ENCODE data around the gene CHRNA3.

The CHRNA3 gene

GRCh38 chr15:78551902-78552301, 68.9 kb downstream of the CHRNA3 start:
- no peak for DNase-seq
- H3K36me3 ChIP-seq (replicated peaks) = peaks cover 37% of the 10 kb centered on the region
- H3K4me3 ChIP-seq (ENCODE audit: low read depth, low read length) = no peak overlapping the region
- no peak overlapping the region for H3K27ac ChIP-seq
- TF ChIP-seq, protein P1, sequence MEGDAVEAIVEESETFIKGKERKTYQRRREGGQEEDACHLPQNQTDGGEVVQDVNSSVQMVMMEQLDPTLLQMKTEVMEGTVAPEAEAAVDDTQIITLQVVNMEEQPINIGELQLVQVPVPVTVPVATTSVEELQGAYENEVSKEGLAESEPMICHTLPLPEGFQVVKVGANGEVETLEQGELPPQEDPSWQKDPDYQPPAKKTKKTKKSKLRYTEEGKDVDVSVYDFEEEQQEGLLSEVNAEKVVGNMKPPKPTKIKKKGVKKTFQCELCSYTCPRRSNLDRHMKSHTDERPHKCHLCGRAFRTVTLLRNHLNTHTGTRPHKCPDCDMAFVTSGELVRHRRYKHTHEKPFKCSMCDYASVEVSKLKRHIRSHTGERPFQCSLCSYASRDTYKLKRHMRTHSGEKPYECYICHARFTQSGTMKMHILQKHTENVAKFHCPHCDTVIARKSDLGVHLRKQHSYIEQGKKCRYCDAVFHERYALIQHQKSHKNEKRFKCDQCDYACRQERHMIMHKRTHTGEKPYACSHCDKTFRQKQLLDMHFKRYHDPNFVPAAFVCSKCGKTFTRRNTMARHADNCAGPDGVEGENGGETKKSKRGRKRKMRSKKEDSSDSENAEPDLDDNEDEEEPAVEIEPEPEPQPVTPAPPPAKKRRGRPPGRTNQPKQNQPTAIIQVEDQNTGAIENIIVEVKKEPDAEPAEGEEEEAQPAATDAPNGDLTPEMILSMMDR (IDR thresholded peaks at IDR 0.05; ENCODE audit: low read depth, low read length, missing control alignments) = no peak
- no peaks in the 10 kb centered on the region for H3K27me3 ChIP-seq (replicated peaks)
- in situ Hi-C loops (cut with HindIII; ENCODE audit: low pct_ligation_motif_present, low sequenced_read_pairs) = no loop called here

DNA sequence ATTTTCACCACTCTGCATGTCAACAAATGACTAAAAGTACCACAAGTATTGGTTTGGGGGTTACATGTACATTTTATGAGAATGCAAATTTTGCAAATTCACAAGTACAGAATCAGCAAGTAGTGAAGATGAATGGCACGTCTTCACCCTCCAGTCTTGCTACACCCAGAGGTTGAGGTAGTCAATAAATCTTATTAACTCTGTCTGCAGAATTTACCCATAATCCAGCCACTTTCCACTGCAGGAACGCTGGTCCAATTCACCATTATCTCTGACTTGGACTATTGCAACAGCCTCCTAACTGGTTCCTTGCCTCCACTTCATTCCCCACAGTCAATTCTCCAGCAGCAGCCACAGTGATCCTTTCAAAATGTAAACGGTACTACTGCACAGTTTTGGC, 70.0 kb downstream of the CHRNA3 start:
- Histone ChIP-seq H3K27me3 (replicated peaks) (no peaks in the 10 kb centered on the region), H3K36me3 (replicated peaks) (peaks cover 46% of the 10 kb centered on the region), H3K4me3 (ENCODE audit: low read depth, low read length) (no peak overlapping the region), H3K27ac (no peak overlapping the region)
- in situ Hi-C loops (cut with HindIII; ENCODE audit: low pct_ligation_motif_present, low sequenced_read_pairs) = no loop called here
- no peak for DNase-seq
- TF ChIP-seq, protein P1 (IDR thresholded peaks at IDR 0.05; ENCODE audit: low read depth, low read length, missing control alignments) = no peak

GRCh38 chr15:78550194-78550593, 70.6 kb downstream of the CHRNA3 start:
- no peak for DNase-seq
- in situ Hi-C loops (cut with HindIII; ENCODE audit: low pct_ligation_motif_present, low sequenced_read_pairs) = no loop called here

More at GRCh38 chr15:78550194-78550593, 70.6 kb downstream of the CHRNA3 start:
- no peaks in the 10 kb centered on the region for H3K27me3 ChIP-seq (replicated peaks)
- no peak overlapping the region for H3K4me3 ChIP-seq (ENCODE audit: low read depth, low read length)
- peaks cover 53% of the 10 kb centered on the region for H3K36me3 ChIP-seq (replicated peaks)
- no peak overlapping the region for H3K27ac ChIP-seq
- TF ChIP-seq, protein P1 (IDR thresholded peaks at IDR 0.05; ENCODE audit: low read depth, low read length, missing control alignments) = no peak
